ENCODE measurements around the gene THAP7. TPM values are rescaled to one million over a fixed set of nuclear protein-coding genes. Genes with fewer than 3 reads are reported as not detected.

Gene THAP7
- total and polyA plus RNA-seq, 2 of the 4 experiments (the other 2 are of a cell fraction), result 14.2 to 19.8 TPM

DNA sequence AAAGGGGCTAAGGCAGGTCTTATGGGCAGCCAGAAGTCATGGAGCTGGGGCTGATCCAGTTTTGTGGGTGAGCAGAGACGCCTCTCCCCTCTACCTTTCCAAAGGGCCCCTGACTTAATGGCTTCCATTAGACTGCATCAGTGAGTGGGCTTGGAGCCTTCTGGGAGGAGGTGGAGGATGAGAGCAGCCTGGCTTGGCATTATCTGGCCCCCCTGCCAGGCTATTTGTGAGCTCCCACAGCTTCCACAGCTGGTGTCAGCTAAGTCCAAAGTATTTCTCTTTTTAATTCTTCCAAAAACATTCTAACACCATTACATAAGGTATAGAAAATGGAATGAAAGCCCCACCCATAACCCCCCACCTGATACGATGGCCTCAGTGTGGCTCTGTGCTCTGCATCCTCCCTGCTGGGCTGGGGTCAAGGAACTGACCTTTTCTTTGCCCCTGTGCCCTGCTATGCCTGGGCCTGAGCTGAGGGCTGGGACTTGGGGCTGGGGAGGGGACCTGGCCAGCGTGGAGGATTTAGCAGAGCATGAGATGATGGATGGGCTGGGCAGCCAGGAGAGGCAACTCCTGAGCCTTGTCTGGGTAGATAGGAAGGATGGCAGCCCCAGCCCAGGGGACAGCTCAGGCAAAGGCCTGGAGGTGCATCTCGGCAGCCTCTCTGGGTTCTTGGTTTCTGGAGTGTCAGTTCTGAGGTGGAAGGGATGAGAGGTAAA lies 30.8 kb downstream of the THAP7 start:
- ChIA-PET CTCF (no interaction called here), POLR2A (ENCODE audit: unreplicated experiment) (no interaction called here)
- dilution Hi-C loops (cut with HindIII; ENCODE audit: low sequenced_read_pairs, unreplicated experiment), result no loop called here
- no peak overlapping the region for H4K8ac ChIP-seq (ENCODE audit: low read depth in 2 of 2, low read length in 2 of 2)
- no peak for TF ChIP-seq RAD21 (IDR thresholded peaks at IDR 0.05; ENCODE audit: low read length)
- no peak for TF ChIP-seq NFE2L2 (IDR thresholded peaks at IDR 0.05; ENCODE audit: low read depth, low read length)
- TF ChIP-seq FOS (IDR thresholded peaks at IDR 0.05; ENCODE audit: low read depth, low read length), result no peak
- in situ Hi-C loops (cut with MboI; ENCODE audit: low sequenced_read_pairs), result no loop called here
- peak overlapping the region; percentile 6 for H2AFZ ChIP-seq (replicated peaks; ENCODE audit: low read length, poor library complexity)
- no peak overlapping the region for H3K18ac ChIP-seq (ENCODE audit: low read depth, low read length)
- H3K23ac ChIP-seq (ENCODE audit: low read depth, low read length), result no peak overlapping the region
- BruUV-seq (replicated peaks), result no TSS peak
- no peak overlapping the region for H3K9ac ChIP-seq (ENCODE audit: low read depth, low read length)
- no peak overlapping the region for H3K4me3 ChIP-seq (ENCODE audit: insufficient read depth, low read depth, low read length)
- H2AK9ac ChIP-seq (replicated peaks; ENCODE audit: low read depth, low read length, poor library complexity), result peak overlapping the region; percentile 23
- DNase-seq (no peak), ATAC-seq (ENCODE audit: low read depth) (no peak)
- no peaks in the 10 kb centered on the region for H3K9me1 ChIP-seq (ENCODE audit: insufficient read depth, low read length)
- H4K20me1 ChIP-seq (ENCODE audit: insufficient read depth, low read length), result no peaks in the 10 kb centered on the region
- no peaks in the 10 kb centered on the region for H3K9me3 ChIP-seq (ENCODE audit: control insufficient read depth, insufficient read depth, low read length)
- H2BK15ac ChIP-seq (ENCODE audit: low read depth, low read length), result no peak overlapping the region
- no peak overlapping the region for H2AK5ac ChIP-seq (ENCODE audit: low read depth, low read length)
- no peak overlapping the region for H3K27ac ChIP-seq (ENCODE audit: insufficient read depth, low read length)
- H3K79me1 ChIP-seq (ENCODE audit: low read depth in 1 of 2, low read length in 2 of 2), result no peaks in the 10 kb centered on the region
- intact Hi-C loops (cut with micrococcal nuclease), result no loop called here
- no peak overlapping the region for H3K4ac ChIP-seq (ENCODE audit: low read depth, low read length)
- no peaks in the 10 kb centered on the region for H3K36me3 ChIP-seq (ENCODE audit: control insufficient read depth, insufficient read depth, low read length)
- no peak overlapping the region for H2BK120ac ChIP-seq (ENCODE audit: low read depth, low read length)
- H3K27me3 ChIP-seq (ENCODE audit: control insufficient read depth, insufficient read depth, low read length), result peaks cover 14% of the 10 kb centered on the region; the same call in 1 of the 2 replicates
- H4K5ac ChIP-seq (ENCODE audit: low read depth, low read length), result no peak overlapping the region
- no peaks in the 10 kb centered on the region for H3K4me1 ChIP-seq (ENCODE audit: control insufficient read depth, insufficient read depth, low read length)
- no peak overlapping the region for H2BK20ac ChIP-seq (ENCODE audit: low read depth, low read length)
- no peak overlapping the region for H3K56ac ChIP-seq (ENCODE audit: extremely low read depth, insufficient read depth, low read length)
- 0% methylated on average over 1 of the region's 4 CpGs; no CpG with 5 or more reads in 1 of the 2 experiments for WGBS, 2 experiments (ENCODE audit: extremely low coverage in 2 of 2, insufficient read length in 1 of 2)
- no peak overlapping the region for H4K91ac ChIP-seq (ENCODE audit: insufficient read depth, low read depth, low read length)
- no peak overlapping the region for H2BK5ac ChIP-seq (ENCODE audit: low read depth, low read length, poor library complexity, severe bottlenecking)
- H3K4me2 ChIP-seq (ENCODE audit: low read depth, low read length), result no peak overlapping the region
- no peak overlapping the region for H3K14ac ChIP-seq (replicated peaks; ENCODE audit: low read depth, low read length)
